Measurements from ENCODE around the gene TAAR1. TPM values are rescaled to one million over a fixed set of nuclear protein-coding genes. Genes with fewer than 3 reads are reported as not detected.
A peak's percentile ranks its signal among the peaks of the same experiment; 100 is the strongest.

The TAAR1 gene
- total RNA-seq, 1 experiment from 2014 or later, result not detected

DNA sequence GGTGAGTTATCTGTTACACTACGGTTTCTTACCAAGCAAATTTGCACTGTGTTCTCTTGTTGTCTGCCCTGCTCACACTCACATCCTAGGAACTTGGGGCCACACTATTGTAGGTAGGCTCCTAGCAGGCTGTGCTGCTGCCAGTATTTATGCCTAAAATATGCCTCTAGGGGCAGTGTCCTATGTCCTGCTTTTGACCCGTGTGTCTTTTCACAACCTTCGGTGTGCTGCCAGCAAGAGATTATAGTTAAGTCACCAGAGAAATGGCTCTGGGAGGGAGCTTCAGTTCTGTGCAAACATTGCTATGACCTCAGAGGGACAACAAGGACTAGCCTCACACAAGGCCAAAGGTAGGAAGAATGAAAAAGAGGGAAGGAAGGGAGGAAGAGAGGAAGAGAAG, 60.5 kb downstream of the TAAR1 start:
- no peak overlapping the region for H2AK5ac ChIP-seq (ENCODE audit: insufficient read length, low read length)
- no peaks in the 10 kb centered on the region for H3K4me1 ChIP-seq (ENCODE audit: insufficient read depth, low read length)
- H3K27ac ChIP-seq (ENCODE audit: insufficient read length, low read depth, low read length), result no peak overlapping the region
- H3K9ac ChIP-seq (ENCODE audit: extremely low read depth, insufficient read length, low read length), result no peak overlapping the region
- H3K4ac ChIP-seq (ENCODE audit: low read depth, low read length), result no peak overlapping the region
- no peak overlapping the region for H3K18ac ChIP-seq (ENCODE audit: insufficient read length, low read depth, low read length)
- no peaks in the 10 kb centered on the region for H3K27me3 Mint-ChIP-seq (ENCODE audit: low read depth)
- no peak overlapping the region for H3K14ac ChIP-seq (ENCODE audit: insufficient read depth, low read length)
- H3K9me3 Mint-ChIP-seq, result no peaks in the 10 kb centered on the region
- H3K23ac ChIP-seq (ENCODE audit: insufficient read length, low read depth, low read length), result no peak overlapping the region
- H4K20me1 ChIP-seq (ENCODE audit: control insufficient read depth, insufficient read depth, insufficient read length), result peaks cover 3% of the 10 kb centered on the region
- H3K4me2 ChIP-seq (ENCODE audit: insufficient read depth, insufficient read length, low read length), result no peak overlapping the region
- H2BK20ac ChIP-seq (ENCODE audit: low read depth, low read length, poor library complexity, severe bottlenecking), result no peak overlapping the region
- H3K4me1 Mint-ChIP-seq, result peaks cover 0 to 2% of the 10 kb centered on the region in 2 experiments; a peak in 3 of 4 replicates
- no peak overlapping the region for H3K56ac ChIP-seq (ENCODE audit: insufficient read length, low read depth, low read length)
- no peak overlapping the region for H2BK15ac ChIP-seq (ENCODE audit: low read depth, low read length)
- H3K4me3 Mint-ChIP-seq, result no peak overlapping the region
- H2BK120ac ChIP-seq (ENCODE audit: low read depth, low read length, poor library complexity, severe bottlenecking), result no peak overlapping the region
- no peak overlapping the region for H2BK5ac ChIP-seq (ENCODE audit: insufficient read length, low read length)
- WGBS (ENCODE audit: extremely low coverage, insufficient read length, low lambda C conversion rate), result no CpG with 5 or more reads among the region's 3 CpGs
- peak; percentile 61 for DNase-seq
- H3K79me1 ChIP-seq (ENCODE audit: insufficient read depth, low read depth, low read length, poor library complexity, severe bottlenecking), result no peaks in the 10 kb centered on the region
- H3K23me2 ChIP-seq (ENCODE audit: insufficient read length, low read depth, low read length, poor library complexity, severe bottlenecking), result peaks cover 2% of the 10 kb centered on the region
- H2AFZ ChIP-seq (ENCODE audit: low read length), result no peak overlapping the region
- no peak overlapping the region for H4K8ac ChIP-seq (replicated peaks; ENCODE audit: insufficient read length, low read depth, low read length)
- H4K5ac ChIP-seq (ENCODE audit: insufficient read length, low read depth, low read length), result no peak overlapping the region
- H3K27me3 ChIP-seq (ENCODE audit: insufficient read depth, low read length), result no peaks in the 10 kb centered on the region
- no peak overlapping the region for H3T11ph ChIP-seq (ENCODE audit: low read length)
- no peak overlapping the region for H3K27ac Mint-ChIP-seq
- no peaks in the 10 kb centered on the region for H3K9me3 ChIP-seq (ENCODE audit: control insufficient read depth, low read depth, low read length)
- no peak overlapping the region for H2BK12ac ChIP-seq (ENCODE audit: insufficient read length, low read depth, low read length)
- TF ChIP-seq, protein P1, sequence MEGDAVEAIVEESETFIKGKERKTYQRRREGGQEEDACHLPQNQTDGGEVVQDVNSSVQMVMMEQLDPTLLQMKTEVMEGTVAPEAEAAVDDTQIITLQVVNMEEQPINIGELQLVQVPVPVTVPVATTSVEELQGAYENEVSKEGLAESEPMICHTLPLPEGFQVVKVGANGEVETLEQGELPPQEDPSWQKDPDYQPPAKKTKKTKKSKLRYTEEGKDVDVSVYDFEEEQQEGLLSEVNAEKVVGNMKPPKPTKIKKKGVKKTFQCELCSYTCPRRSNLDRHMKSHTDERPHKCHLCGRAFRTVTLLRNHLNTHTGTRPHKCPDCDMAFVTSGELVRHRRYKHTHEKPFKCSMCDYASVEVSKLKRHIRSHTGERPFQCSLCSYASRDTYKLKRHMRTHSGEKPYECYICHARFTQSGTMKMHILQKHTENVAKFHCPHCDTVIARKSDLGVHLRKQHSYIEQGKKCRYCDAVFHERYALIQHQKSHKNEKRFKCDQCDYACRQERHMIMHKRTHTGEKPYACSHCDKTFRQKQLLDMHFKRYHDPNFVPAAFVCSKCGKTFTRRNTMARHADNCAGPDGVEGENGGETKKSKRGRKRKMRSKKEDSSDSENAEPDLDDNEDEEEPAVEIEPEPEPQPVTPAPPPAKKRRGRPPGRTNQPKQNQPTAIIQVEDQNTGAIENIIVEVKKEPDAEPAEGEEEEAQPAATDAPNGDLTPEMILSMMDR (conservative IDR thresholded peaks at IDR 0.05), result peak; percentile 62
- H3K79me2 ChIP-seq (ENCODE audit: insufficient read depth, low read length), result no peaks in the 10 kb centered on the region
- no peak overlapping the region for H4K91ac ChIP-seq (ENCODE audit: insufficient read length, low read depth, low read length)
- no peaks in the 10 kb centered on the region for H3K36me3 Mint-ChIP-seq (ENCODE audit: insufficient read depth in 1 of 3, low read depth in 3 of 3)
